ENCODE measurements around the gene SLC38A5. TPM values are rescaled to one million over a fixed set of nuclear protein-coding genes. Genes with fewer than 3 reads are reported as not detected.

SLC38A5 gene
- total RNA-seq, 1 donor from 2014 or later = 28.3 TPM

- Histone ChIP-seq H3K27me3 (ENCODE audit: control insufficient read depth, insufficient read depth, low read length) (no peaks in the 10 kb centered on the region), H3K36me3 (ENCODE audit: control insufficient read depth, insufficient read depth, low read length) (no peaks in the 10 kb centered on the region), H3K4me3 (ENCODE audit: low read depth, low read length) (no peak overlapping the region)
- no peak for DNase-seq (ENCODE audit: low read depth)
- TF ChIP-seq CTCF (IDR thresholded peaks at IDR 0.05; ENCODE audit: insufficient read depth, low read length, poor library complexity, severe bottlenecking) = no peak
These were observed 44.2 kb upstream of the SLC38A5 start for GRCh38 chrX:48514126-48514806.

- Histone ChIP-seq H3K27me3 (ENCODE audit: control insufficient read depth, insufficient read depth, low read length) (no peaks in the 10 kb centered on the region), H3K4me3 (ENCODE audit: low read depth, low read length) (no peak overlapping the region), H3K36me3 (ENCODE audit: control insufficient read depth, insufficient read depth, low read length) (no peaks in the 10 kb centered on the region)
- no peak for DNase-seq (ENCODE audit: low read depth)
- TF ChIP-seq CTCF (IDR thresholded peaks at IDR 0.05; ENCODE audit: insufficient read depth, low read length, poor library complexity, severe bottlenecking) = no peak
These were observed 43.6 kb upstream of the SLC38A5 start for GRCh38 chrX:48513670-48514069.

GRCh38 chrX:48512371-48512935 is 42.4 kb upstream of the SLC38A5 start:
- H3K4me3 ChIP-seq (ENCODE audit: low read depth, low read length) = no peak overlapping the region
- H3K36me3 ChIP-seq (ENCODE audit: control insufficient read depth, insufficient read depth, low read length) = no peaks in the 10 kb centered on the region
- H3K27me3 ChIP-seq (ENCODE audit: control insufficient read depth, insufficient read depth, low read length) = no peaks in the 10 kb centered on the region
- TF ChIP-seq CTCF (IDR thresholded peaks at IDR 0.05; ENCODE audit: insufficient read depth, low read length, poor library complexity, severe bottlenecking) = no peak
- no peak for DNase-seq (ENCODE audit: low read depth)

GRCh38 chrX:48511560-48511959 is 41.5 kb upstream of the SLC38A5 start:
- Histone ChIP-seq H3K4me3 (ENCODE audit: low read depth, low read length) (no peak overlapping the region), H3K36me3 (ENCODE audit: control insufficient read depth, insufficient read depth, low read length) (no peaks in the 10 kb centered on the region), H3K27me3 (ENCODE audit: control insufficient read depth, insufficient read depth, low read length) (no peaks in the 10 kb centered on the region)

GRCh38 chrX:48509619-48510018 is 39.6 kb upstream of the SLC38A5 start:
- no peak for TF ChIP-seq CTCF (IDR thresholded peaks at IDR 0.05; ENCODE audit: insufficient read depth, low read length, poor library complexity, severe bottlenecking)
- H3K4me3 ChIP-seq (ENCODE audit: low read depth, low read length) = peak overlapping the region; percentile 79
- no peaks in the 10 kb centered on the region for H3K27me3 ChIP-seq (ENCODE audit: control insufficient read depth, insufficient read depth, low read length)
- no peak for DNase-seq (ENCODE audit: low read depth)
- H3K36me3 ChIP-seq (ENCODE audit: control insufficient read depth, insufficient read depth, low read length) = no peaks in the 10 kb centered on the region

More at GRCh38 chrX:48511560-48511959, 41.5 kb upstream of the SLC38A5 start:
- TF ChIP-seq CTCF (IDR thresholded peaks at IDR 0.05; ENCODE audit: insufficient read depth, low read length, poor library complexity, severe bottlenecking) = peak; percentile 52
- no peak for DNase-seq (ENCODE audit: low read depth)

GRCh38 chrX:48509245-48509590 is 39.2 kb upstream of the SLC38A5 start:
- H3K4me3 ChIP-seq (ENCODE audit: low read depth, low read length) = peak overlapping the region; percentile 79
- H3K27me3 ChIP-seq (ENCODE audit: control insufficient read depth, insufficient read depth, low read length) = no peaks in the 10 kb centered on the region
- TF ChIP-seq CTCF (IDR thresholded peaks at IDR 0.05; ENCODE audit: insufficient read depth, low read length, poor library complexity, severe bottlenecking) = no peak
- no peak for DNase-seq (ENCODE audit: low read depth)
- H3K36me3 ChIP-seq (ENCODE audit: control insufficient read depth, insufficient read depth, low read length) = no peaks in the 10 kb centered on the region
